Subcutaneous adipose tissue (tissue), 4 donors: ENCODE data around the gene APOBEC4. TPM values are rescaled to one million over a fixed set of nuclear protein-coding genes. Genes with fewer than 3 reads are reported as not detected.

Source experiments
- total RNA-seq, 4 donors: library from RNA; depleted of rRNA; stranded (reverse); fragments of >200 nt; gene quantifications; one replicate each; pipeline ENCODE4 v1.1.0, GENCODE V29; 2016
- TF ChIP-seq, protein P1 (sequence below): fragments of 450-650 bp; IDR thresholded peaks from one replicate; pipeline ENCODE4 v1.5.1; 2016; ENCODE audit warnings: low read depth, mild to moderate bottlenecking, control low read depth, antibody characterized with exemption, moderate library complexity

The APOBEC4 gene
- total RNA-seq, 4 donors from 2014 or later = not detected

DNA sequence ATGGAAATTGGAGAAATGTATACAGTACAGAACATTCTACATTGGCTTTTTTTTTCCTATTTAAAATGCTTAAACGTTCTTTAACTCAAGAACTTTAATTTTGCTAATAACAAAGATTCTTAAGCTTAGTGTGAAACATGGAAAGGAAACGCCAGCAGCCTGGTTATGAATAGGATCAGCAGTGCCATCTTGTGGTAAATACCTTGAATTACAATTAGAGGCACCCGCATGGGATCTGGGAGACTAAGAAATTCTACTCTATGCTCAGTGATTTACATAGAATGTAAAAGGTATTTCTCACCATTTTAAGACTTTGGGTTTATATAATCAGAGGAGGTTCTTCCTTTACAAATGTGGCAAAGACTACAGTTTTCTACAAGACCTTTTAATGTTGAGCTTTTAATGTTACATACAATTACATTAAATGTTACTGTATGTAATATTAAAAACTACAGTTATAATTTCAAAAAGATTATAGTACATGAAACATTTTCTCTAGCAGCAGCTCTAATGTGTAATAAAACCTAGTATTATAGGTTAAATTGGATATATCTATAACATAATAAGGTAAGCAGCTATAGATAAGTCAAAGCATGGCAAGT lies 32.1 kb upstream of the APOBEC4 start:
- TF ChIP-seq, protein P1, sequence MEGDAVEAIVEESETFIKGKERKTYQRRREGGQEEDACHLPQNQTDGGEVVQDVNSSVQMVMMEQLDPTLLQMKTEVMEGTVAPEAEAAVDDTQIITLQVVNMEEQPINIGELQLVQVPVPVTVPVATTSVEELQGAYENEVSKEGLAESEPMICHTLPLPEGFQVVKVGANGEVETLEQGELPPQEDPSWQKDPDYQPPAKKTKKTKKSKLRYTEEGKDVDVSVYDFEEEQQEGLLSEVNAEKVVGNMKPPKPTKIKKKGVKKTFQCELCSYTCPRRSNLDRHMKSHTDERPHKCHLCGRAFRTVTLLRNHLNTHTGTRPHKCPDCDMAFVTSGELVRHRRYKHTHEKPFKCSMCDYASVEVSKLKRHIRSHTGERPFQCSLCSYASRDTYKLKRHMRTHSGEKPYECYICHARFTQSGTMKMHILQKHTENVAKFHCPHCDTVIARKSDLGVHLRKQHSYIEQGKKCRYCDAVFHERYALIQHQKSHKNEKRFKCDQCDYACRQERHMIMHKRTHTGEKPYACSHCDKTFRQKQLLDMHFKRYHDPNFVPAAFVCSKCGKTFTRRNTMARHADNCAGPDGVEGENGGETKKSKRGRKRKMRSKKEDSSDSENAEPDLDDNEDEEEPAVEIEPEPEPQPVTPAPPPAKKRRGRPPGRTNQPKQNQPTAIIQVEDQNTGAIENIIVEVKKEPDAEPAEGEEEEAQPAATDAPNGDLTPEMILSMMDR = no peak

DNA sequence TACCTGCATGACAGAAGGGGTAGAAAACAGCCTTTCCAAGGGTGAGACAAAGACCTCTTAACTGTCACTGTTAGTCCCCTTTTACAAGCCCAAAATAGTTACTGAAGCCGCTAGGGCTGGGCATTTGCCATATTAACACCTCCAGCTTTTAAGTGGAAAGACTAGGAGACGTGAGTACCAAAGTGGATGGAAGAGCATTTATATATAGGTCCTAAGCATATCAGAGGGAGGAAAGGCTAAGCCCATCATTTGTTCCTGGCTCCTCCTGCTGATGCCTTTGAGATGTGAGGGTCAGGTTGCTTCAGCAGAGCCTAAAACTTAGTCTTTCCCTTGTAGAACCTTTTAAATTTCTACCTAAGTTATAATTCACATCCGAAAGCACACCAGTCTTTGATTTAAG lies 25.7 kb upstream of the APOBEC4 start:
- TF ChIP-seq, protein P1 = no peak

DNA sequence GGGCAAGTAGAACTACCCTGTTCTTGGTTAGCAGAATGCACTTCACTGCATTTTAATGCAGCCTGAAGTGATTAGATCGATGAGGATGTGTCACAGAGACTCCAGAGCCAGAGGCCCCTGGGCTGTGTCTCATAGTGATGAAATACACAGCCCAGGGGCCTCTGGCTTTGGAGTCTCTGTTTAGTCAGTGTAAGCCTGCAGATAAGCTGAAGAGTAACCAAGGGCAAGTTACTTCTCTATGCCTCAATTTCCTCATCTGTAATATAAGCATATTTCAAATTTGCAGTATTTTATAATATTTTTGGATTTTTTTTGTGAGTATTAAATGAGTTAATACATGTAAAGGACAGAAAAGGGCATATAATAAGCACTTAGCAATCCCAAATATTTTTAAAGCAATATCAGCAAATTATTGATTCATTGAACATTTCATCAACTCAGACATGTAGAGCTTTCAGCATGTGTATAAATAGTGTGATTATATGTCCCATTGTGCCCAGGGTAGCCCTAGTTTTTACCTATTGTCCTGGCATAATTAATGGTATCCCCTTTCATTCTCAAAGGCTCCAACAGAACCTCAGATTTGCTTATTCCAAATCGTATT lies 23.6 kb upstream of the APOBEC4 start:
- TF ChIP-seq, protein P1 = no peak

DNA sequence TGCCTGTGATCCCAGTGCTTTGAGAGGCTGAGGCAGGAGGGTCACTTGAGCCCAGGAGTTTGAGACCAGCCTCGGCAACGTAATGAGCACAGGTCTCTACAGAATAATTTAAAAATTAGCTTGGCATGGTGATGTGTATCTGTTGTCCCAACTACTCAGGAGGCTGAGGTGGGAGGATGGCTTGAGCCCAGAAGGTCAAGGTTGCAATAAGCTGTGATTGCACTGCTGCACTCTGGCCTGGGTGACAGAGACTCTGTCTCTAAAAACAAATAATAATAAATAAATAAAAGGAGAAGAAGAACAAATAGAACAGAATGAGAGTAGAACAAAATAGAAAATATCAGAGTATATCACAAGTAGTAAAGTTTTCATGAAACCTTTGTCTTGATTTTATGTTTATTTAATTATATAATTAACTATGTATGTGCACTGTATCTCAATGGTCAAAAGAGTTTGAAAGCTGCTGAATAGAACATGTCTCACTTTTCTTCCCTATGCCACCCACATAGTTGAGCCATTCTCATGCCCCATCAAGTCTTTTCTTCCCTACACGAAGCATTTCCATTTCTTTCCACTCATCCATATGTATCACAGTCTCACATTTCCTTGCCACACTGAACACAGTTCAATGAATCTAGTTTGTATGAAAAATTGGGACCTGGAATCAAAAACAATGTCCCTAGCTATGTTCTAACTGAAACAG lies 22.9 kb upstream of the APOBEC4 start:
- TF ChIP-seq, protein P1 = no peak

DNA sequence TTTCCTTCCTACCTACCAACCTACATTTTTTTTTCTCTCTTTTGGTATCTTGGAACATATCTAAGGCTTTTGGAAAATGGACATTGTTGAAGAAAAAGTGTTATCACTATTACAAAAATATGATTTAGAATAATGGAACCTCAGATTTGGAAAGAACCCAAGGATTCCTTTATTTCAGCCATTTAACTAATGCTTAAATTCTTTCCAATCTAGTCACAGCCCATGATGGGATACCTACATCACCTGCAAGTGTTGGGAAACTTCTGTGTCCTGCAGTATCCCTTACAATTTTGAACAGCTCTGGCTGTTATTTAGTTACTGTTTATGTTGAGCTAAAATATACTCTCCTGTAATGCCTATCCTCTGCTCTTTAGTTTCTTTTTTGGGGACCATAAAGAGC lies 22.3 kb upstream of the APOBEC4 start:
- TF ChIP-seq, protein P1 = no peak

DNA sequence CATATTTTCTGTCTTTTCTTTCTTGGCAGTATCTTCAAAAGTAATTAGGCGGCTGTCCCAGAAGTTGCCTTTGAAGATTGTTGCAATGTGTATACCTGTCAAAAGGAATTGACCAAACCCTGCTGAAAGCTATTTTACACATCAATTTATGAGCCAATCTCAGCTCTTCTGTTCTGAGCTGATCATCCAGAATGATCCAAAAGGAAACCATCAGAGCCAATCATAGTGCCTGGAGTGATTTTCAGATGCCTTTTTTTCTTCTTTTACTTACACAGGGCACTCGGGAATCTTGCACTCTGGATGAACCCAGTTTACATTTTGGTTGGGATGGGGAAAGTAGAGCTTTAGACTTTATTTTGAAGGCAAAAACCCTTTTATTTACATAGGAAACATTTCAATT lies 21.8 kb upstream of the APOBEC4 start:
- TF ChIP-seq, protein P1 = no peak

DNA sequence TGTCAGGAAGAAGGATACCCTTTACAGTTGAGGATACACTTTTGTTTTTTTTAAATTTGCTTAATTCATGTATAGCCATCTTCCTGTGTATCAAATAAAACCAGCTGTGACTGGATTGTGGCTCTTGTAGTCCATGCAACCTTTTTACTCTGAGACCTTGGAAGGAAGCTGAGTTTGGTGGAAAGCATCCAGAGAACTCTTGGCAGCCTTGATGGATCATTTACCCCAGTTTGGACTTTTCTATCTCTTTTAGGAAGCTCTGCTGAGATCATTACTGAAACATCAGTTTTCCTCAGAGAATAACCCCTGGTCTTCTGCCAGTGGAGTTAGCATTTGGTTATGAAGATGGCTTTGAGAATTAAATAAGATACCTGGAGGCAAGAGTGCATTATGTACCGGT lies 21.2 kb upstream of the APOBEC4 start:
- TF ChIP-seq, protein P1 = no peak
